Measurements from ENCODE around the gene THEM4. TPM values are rescaled to one million over a fixed set of nuclear protein-coding genes. Genes with fewer than 3 reads are reported as not detected.

Gene THEM4
- total RNA-seq, 1 donor from 2014 or later: 16.3 TPM

- no peak for DNase-seq (ENCODE audit: missing footprints)
- no peak for ATAC-seq
- intact Hi-C loops (cut with DNase I): no loop called here
These were observed 60.2 kb downstream of the THEM4 start for GRCh38 chr1:151849126-151849525.

GRCh38 chr1:151847867-151848596 lies 61.3 kb downstream of the THEM4 start:
- intact Hi-C loops (cut with DNase I): no loop called here
- peak; percentile 40 for ATAC-seq

GRCh38 chr1:151846686-151847237 lies 62.5 kb downstream of the THEM4 start:
- intact Hi-C loops (cut with DNase I): no loop called here
- ATAC-seq (no peak), DNase-seq (ENCODE audit: missing footprints) (no peak)

More at GRCh38 chr1:151847867-151848596, 61.3 kb downstream of the THEM4 start:
- no peak for DNase-seq (ENCODE audit: missing footprints)

GRCh38 chr1:151846062-151846568 lies 63.2 kb downstream of the THEM4 start:
- ATAC-seq: no peak
- intact Hi-C loops (cut with DNase I): no loop called here
- no peak for DNase-seq (ENCODE audit: missing footprints)

GRCh38 chr1:151843398-151843797 lies 65.9 kb downstream of the THEM4 start:
- no peak for DNase-seq (ENCODE audit: missing footprints)
- ATAC-seq: no peak
- intact Hi-C loops (cut with DNase I): no loop called here

GRCh38 chr1:151841141-151841540 lies 68.2 kb downstream of the THEM4 start:
- DNase-seq (ENCODE audit: missing footprints): no peak
- intact Hi-C loops (cut with DNase I): no loop called here
- ATAC-seq: no peak

- no peak for DNase-seq (ENCODE audit: missing footprints)
- intact Hi-C loops (cut with DNase I): no loop called here
These were observed 68.9 kb downstream of the THEM4 start for GRCh38 chr1:151840421-151840820.

GRCh38 chr1:151839457-151840403 lies 69.6 kb downstream of the THEM4 start, which contains the start of gene C2CD4D:
Gene C2CD4D (minus strand): TSS chr1:151839820. CDS start chr1:151838989, 831 bp downstream.
- intact Hi-C loops (cut with DNase I): loop anchor here (5.0 to 10.0 kb wide), 2 partner anchors 245 to 302 kb away; no protein-coding TSS in a partner anchor
- ATAC-seq (peak; percentile 82), DNase-seq (ENCODE audit: missing footprints) (no peak)

More at GRCh38 chr1:151840421-151840820, 68.9 kb downstream of the THEM4 start:
- no peak for ATAC-seq

GRCh38 chr1:151839082-151839412 lies 70.3 kb downstream of the THEM4 start:
- no peak for ATAC-seq
- intact Hi-C loops (cut with DNase I): loop anchor here (5.0 to 10.0 kb wide), 2 partner anchors 244 to 302 kb away; no protein-coding TSS in a partner anchor
- no peak for DNase-seq (ENCODE audit: missing footprints)

GRCh38 chr1:151838222-151839081 lies 70.9 kb downstream of the THEM4 start:
- peak; percentile 30 for ATAC-seq
- DNase-seq (ENCODE audit: missing footprints): no peak
- intact Hi-C loops (cut with DNase I): loop anchor here (5.0 to 10.0 kb wide), 2 partner anchors 244 to 301 kb away; no protein-coding TSS in a partner anchor

GRCh38 chr1:151837884-151838221 lies 71.5 kb downstream of the THEM4 start:
- no peak for DNase-seq (ENCODE audit: missing footprints)
- intact Hi-C loops (cut with DNase I): loop anchor here (2.0 to 10.0 kb wide), 3 partner anchors 47 to 301 kb away; partner anchors contain the start of gene TDRKH
- no peak for ATAC-seq

- DNase-seq (ENCODE audit: missing footprints): no peak
- no peak for ATAC-seq
- intact Hi-C loops (cut with DNase I): loop anchor here (2.0 to 10.0 kb wide), 3 partner anchors 46 to 300 kb away; partner anchors contain the start of gene TDRKH
These were observed 72.1 kb downstream of the THEM4 start for GRCh38 chr1:151837197-151837596.

- intact Hi-C loops (cut with DNase I): loop anchor here (5.0 to 10.0 kb wide), 2 partner anchors 241 to 298 kb away; no protein-coding TSS in a partner anchor
- no peak for ATAC-seq
- DNase-seq (ENCODE audit: missing footprints): no peak
These were observed 73.7 kb downstream of the THEM4 start for GRCh38 chr1:151835596-151835995.

- intact Hi-C loops (cut with DNase I): loop anchor here (5.0 to 10.0 kb wide), 2 partner anchors 239 to 382 kb away; no protein-coding TSS in a partner anchor
- no peak for ATAC-seq
These were observed 75.1 kb downstream of the THEM4 start for GRCh38 chr1:151834239-151834638.

GRCh38 chr1:151833172-151833900 lies 76.0 kb downstream of the THEM4 start:
- ATAC-seq (no peak), DNase-seq (ENCODE audit: missing footprints) (no peak)
- intact Hi-C loops (cut with DNase I): loop anchor here (5.0 to 10.0 kb wide), 2 partner anchors 239 to 381 kb away; no protein-coding TSS in a partner anchor

More at GRCh38 chr1:151834239-151834638, 75.1 kb downstream of the THEM4 start:
- no peak for DNase-seq (ENCODE audit: missing footprints)

GRCh38 chr1:151832318-151832980 lies 76.9 kb downstream of the THEM4 start:
- intact Hi-C loops (cut with DNase I): loop anchor here (5.0 to 10.0 kb wide), 2 partner anchors 238 to 380 kb away; no protein-coding TSS in a partner anchor
- ATAC-seq (peak; percentile 77), DNase-seq (ENCODE audit: missing footprints) (peak; percentile 88)

All from Right ventricle myocardium inferior (tissue), 1 donor.